ENCODE results near the gene FLVCR1. TPM values are rescaled to one million over a fixed set of nuclear protein-coding genes. Genes with fewer than 3 reads are reported as not detected.

The FLVCR1 gene
- total and polyA plus RNA-seq, 4 donors = 0.85 to 14.6 (median 2.4) TPM

DNA sequence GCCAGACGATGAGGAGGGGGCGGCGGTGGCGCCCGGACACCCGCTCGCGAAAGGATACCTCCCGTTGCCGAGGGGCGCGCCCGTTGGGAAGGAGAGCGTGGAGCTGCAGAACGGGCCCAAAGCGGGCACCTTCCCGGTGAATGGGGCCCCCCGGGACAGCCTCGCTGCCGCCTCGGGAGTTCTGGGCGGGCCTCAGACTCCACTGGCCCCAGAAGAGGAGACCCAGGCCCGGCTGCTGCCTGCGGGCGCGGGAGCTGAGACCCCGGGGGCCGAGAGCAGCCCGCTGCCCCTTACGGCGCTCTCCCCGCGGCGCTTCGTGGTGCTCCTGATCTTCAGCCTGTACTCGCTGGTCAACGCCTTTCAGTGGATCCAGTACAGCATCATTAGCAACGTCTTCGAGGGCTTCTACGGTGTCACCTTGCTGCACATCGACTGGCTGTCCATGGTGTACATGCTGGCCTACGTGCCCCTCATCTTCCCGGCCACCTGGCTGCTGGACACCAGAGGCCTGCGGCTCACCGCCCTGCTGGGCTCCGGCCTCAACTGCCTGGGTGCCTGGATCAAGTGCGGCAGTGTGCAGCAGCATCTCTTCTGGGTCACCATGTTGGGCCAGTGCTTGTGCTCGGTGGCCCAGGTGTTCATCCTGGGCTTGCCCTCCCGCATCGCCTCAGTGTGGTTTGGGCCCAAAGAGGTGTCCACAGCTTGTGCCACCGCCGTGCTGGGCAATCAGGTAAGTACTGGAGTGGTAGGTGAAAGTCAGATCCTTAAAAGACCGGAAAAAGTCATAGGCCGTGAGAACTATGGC lies 588 bp downstream of the FLVCR1 start:
- DNase-seq (ENCODE audit: low spot score) = peak; percentile 47
- Histone ChIP-seq H3K4me3 (ENCODE audit: low read depth in 1 of 3, low read length in 3 of 3) (peak overlapping the region; percentile 60 to 93 (median 93)), H3K9ac (ENCODE audit: low read depth in 1 of 2, low read length in 2 of 2) (peak overlapping the region in 1 of 2 donors; percentile 72), H3K9me3 (ENCODE audit: control insufficient read depth in 4 of 4, low read length in 3 of 4) (no peaks in the 10 kb centered on the region), H3K27ac (ENCODE audit: low read depth in 1 of 2, low read length in 2 of 2) (peak overlapping the region; percentile 79 to 81), H3K36me3 (ENCODE audit: control insufficient read depth in 4 of 4, insufficient read depth in 3 of 4, low read depth in 1 of 4, low read length in 3 of 4) (peaks cover 0 to under 1% (median 0%) of the 10 kb centered on the region in 4 donors), H3K27me3 (ENCODE audit: control insufficient read depth in 4 of 4, insufficient read depth in 4 of 4, low read length in 3 of 4) (no peaks in the 10 kb centered on the region), H3K4me1 (ENCODE audit: control insufficient read depth in 4 of 4, insufficient read depth in 4 of 4, low read length in 3 of 4) (peaks cover 4 to 15% (median 12%) of the 10 kb centered on the region in 4 donors)
- 11% methylated on average over 54 of the region's 54 CpGs for WGBS
- no peak for TF ChIP-seq HNF4G (IDR thresholded peaks at IDR 0.05)
- no peak for TF ChIP-seq MAX (IDR thresholded peaks at IDR 0.05)
- no peak for TF ChIP-seq CTCF (IDR thresholded peaks at IDR 0.05; ENCODE audit: low read depth, low read length, missing input control)
- TF ChIP-seq RXRA (IDR thresholded peaks at IDR 0.05) = no peak
- TF ChIP-seq YY1 (IDR thresholded peaks at IDR 0.05) = no peak
- TF ChIP-seq, protein P1, sequence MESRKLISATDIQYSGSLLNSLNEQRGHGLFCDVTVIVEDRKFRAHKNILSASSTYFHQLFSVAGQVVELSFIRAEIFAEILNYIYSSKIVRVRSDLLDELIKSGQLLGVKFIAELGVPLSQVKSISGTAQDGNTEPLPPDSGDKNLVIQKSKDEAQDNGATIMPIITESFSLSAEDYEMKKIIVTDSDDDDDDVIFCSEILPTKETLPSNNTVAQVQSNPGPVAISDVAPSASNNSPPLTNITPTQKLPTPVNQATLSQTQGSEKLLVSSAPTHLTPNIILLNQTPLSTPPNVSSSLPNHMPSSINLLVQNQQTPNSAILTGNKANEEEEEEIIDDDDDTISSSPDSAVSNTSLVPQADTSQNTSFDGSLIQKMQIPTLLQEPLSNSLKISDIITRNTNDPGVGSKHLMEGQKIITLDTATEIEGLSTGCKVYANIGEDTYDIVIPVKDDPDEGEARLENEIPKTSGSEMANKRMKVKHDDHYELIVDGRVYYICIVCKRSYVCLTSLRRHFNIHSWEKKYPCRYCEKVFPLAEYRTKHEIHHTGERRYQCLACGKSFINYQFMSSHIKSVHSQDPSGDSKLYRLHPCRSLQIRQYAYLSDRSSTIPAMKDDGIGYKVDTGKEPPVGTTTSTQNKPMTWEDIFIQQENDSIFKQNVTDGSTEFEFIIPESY (IDR thresholded peaks at IDR 0.05) = no peak
- TF ChIP-seq ATF3 (IDR thresholded peaks at IDR 0.05) = no peak
- no peak for TF ChIP-seq JUND (IDR thresholded peaks at IDR 0.05)
- TF ChIP-seq NR2F2 (IDR thresholded peaks at IDR 0.05) = no peak
- TF ChIP-seq EGR1 (IDR thresholded peaks at IDR 0.05; ENCODE audit: low read depth in 2 of 2) = no peak
- no peak for TF ChIP-seq FOXA1 (IDR thresholded peaks at IDR 0.05)
- no peak for TF ChIP-seq RAD21 (IDR thresholded peaks at IDR 0.05)
- TF ChIP-seq SP1 (IDR thresholded peaks at IDR 0.05) = no peak
- no peak for TF ChIP-seq GABPA (IDR thresholded peaks at IDR 0.05 in 1 of 2, conservative IDR thresholded peaks at IDR 0.05 in 1 of 2)
- no peak for TF ChIP-seq FOXA2 (IDR thresholded peaks at IDR 0.05)
- TF ChIP-seq HNF4A (conservative IDR thresholded peaks at IDR 0.05) = no peak
- no peak for TF ChIP-seq TAF1 (conservative IDR thresholded peaks at IDR 0.05)
- TF ChIP-seq, protein P2, sequence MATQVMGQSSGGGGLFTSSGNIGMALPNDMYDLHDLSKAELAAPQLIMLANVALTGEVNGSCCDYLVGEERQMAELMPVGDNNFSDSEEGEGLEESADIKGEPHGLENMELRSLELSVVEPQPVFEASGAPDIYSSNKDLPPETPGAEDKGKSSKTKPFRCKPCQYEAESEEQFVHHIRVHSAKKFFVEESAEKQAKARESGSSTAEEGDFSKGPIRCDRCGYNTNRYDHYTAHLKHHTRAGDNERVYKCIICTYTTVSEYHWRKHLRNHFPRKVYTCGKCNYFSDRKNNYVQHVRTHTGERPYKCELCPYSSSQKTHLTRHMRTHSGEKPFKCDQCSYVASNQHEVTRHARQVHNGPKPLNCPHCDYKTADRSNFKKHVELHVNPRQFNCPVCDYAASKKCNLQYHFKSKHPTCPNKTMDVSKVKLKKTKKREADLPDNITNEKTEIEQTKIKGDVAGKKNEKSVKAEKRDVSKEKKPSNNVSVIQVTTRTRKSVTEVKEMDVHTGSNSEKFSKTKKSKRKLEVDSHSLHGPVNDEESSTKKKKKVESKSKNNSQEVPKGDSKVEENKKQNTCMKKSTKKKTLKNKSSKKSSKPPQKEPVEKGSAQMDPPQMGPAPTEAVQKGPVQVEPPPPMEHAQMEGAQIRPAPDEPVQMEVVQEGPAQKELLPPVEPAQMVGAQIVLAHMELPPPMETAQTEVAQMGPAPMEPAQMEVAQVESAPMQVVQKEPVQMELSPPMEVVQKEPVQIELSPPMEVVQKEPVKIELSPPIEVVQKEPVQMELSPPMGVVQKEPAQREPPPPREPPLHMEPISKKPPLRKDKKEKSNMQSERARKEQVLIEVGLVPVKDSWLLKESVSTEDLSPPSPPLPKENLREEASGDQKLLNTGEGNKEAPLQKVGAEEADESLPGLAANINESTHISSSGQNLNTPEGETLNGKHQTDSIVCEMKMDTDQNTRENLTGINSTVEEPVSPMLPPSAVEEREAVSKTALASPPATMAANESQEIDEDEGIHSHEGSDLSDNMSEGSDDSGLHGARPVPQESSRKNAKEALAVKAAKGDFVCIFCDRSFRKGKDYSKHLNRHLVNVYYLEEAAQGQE (IDR thresholded peaks at IDR 0.05) = no peak

Measured in liver (tissue), 9 donors.